HepG2 (cell line): ENCODE data around the gene MDP1. TPM values are rescaled to one million over a fixed set of nuclear protein-coding genes. Genes with fewer than 3 reads are reported as not detected.
A peak's percentile ranks its signal among the peaks of the same experiment; 100 is the strongest.

Experiments
- ARNT ChIP-seq: fragments of 450-650 bp; IDR thresholded peaks from 2 replicates; pipeline ENCODE4 v1.6.1; 2017
- ATF3 ChIP-seq: sonication (generic); formaldehyde crosslinking; IDR thresholded peaks from 2 replicates; pipeline ENCODE4 v1.4.0; 2020; ENCODE audit warnings: missing genetic modification reagents
- BRF2 ChIP-seq: sonication (generic); formaldehyde crosslinking; IDR thresholded peaks from 2 replicates; pipeline ENCODE4 v1.8.1; 2022; ENCODE audit warnings: mild to moderate bottlenecking, missing genetic modification reagents
- EZH2 ChIP-seq: conservative IDR thresholded peaks from 2 replicates; pipeline ENCODE4 v1.6.1; 2012; ENCODE audit warnings: mild to moderate bottlenecking, low read depth, low read length, moderate library complexity
- MLX ChIP-seq: IDR thresholded peaks from 2 replicates; pipeline ENCODE4 v1.6.1; 2016
- MTF2 ChIP-seq: sonication (generic); formaldehyde crosslinking; IDR thresholded peaks from 2 replicates; pipeline ENCODE4 v1.5.0; 2020; ENCODE audit warnings: missing genetic modification reagents, borderline replicate concordance
- REPIN1 ChIP-seq: sonication (generic); formaldehyde crosslinking; IDR thresholded peaks from 2 replicates; pipeline ENCODE4 v1.8.0; 2022; ENCODE audit warnings: missing genetic modification reagents, low read depth, mild to moderate bottlenecking, borderline replicate concordance
- ZNF12 ChIP-seq: sonication (generic); formaldehyde crosslinking; IDR thresholded peaks from 2 replicates; pipeline ENCODE4 v1.5.0; 2020; ENCODE audit warnings: missing genetic modification reagents
- ZNF142 ChIP-seq: sonication (generic); formaldehyde crosslinking; IDR thresholded peaks from 2 replicates; pipeline ENCODE4 v1.4.0; 2020; ENCODE audit warnings: missing genetic modification reagents
- ZNF282 ChIP-seq: fragments of 450-650 bp; IDR thresholded peaks from 2 replicates; pipeline ENCODE4 v1.6.1; 2018; ENCODE audit not compliant: partially characterized antibody
- ZNF354B ChIP-seq: sonication (generic); formaldehyde crosslinking; IDR thresholded peaks from 2 replicates; pipeline ENCODE4 v1.8.0; 2022; ENCODE audit warnings: mild to moderate bottlenecking, missing genetic modification reagents
- ZNF564 ChIP-seq: sonication (generic); formaldehyde crosslinking; IDR thresholded peaks from 2 replicates; pipeline ENCODE4 v1.8.1; 2023; ENCODE audit warnings: mild to moderate bottlenecking, missing genetic modification reagents
- ZNF567 ChIP-seq: sonication (generic); formaldehyde crosslinking; IDR thresholded peaks from 2 replicates; pipeline ENCODE4 v1.8.1; 2023; ENCODE audit warnings: mild to moderate bottlenecking, missing genetic modification reagents, borderline replicate concordance
- ZNF572 ChIP-seq: sonication (generic); formaldehyde crosslinking; IDR thresholded peaks from 2 replicates; pipeline ENCODE4 v1.5.1; 2020; ENCODE audit warnings: mild to moderate bottlenecking, missing genetic modification reagents
- ZNF644 ChIP-seq: IDR thresholded peaks from 2 replicates; pipeline ENCODE4 v1.6.1; 2016; ENCODE audit warnings: low read depth
- ZNF687 ChIP-seq: sonication (generic); formaldehyde crosslinking; IDR thresholded peaks from 2 replicates; pipeline ENCODE4 v1.5.1; 2020; ENCODE audit warnings: mild to moderate bottlenecking, missing genetic modification reagents, moderate library complexity
- ZNF891 ChIP-seq: sonication (generic); formaldehyde crosslinking; IDR thresholded peaks from 2 replicates; pipeline ENCODE4 v1.5.0; 2020; ENCODE audit warnings: mild to moderate bottlenecking, missing genetic modification reagents
- polyA plus RNA-seq, 8 experiments: library from polyadenylated mRNA; depleted of rRNA in 3 of 8; stranded (reverse) in 7 of 8; unstranded in 1 of 8; fragments of >200 nt; fragmentation: Illumina TruSeq in 4 of 8; extraction: Trizol in 4 of 8; gene quantifications; 2 replicates each; pipeline versions ENCODE4 v1.2.1 to v1.2.3, GENCODE V29; 2011 to 2016; ENCODE audit warnings: low read depth in 4 of 8, missing spikeins in 1 of 8, mixed read lengths in 1 of 8; ENCODE audit not compliant: insufficient read depth in 1 of 8
- total RNA-seq, 5 experiments: library from RNA; depleted of rRNA; stranded (reverse); fragments of >200 nt; fragmentation: Illumina TruSeq; extraction: Trizol; gene quantifications; 2 replicates each; pipeline ENCODE4 v1.2.3, GENCODE V29; 2016; ENCODE audit warnings: low read depth in 1 of 5

Gene MDP1
- total and polyA plus RNA-seq, 2 of the 13 experiments (the other 11 are each of a cell fraction or from before 2014, with no cell fraction given) = 44.1 to 48.7 TPM

- no peak for TF ChIP-seq ZNF564 (CRISPR knock-in tag)
- TF ChIP-seq MLX (CRISPR knock-in tag) = peak; percentile 89
- peak; percentile 93 for TF ChIP-seq ATF3 (CRISPR knock-in tag)
- TF ChIP-seq ZNF891 (CRISPR knock-in tag) = peak; percentile 100
- TF ChIP-seq REPIN1 (CRISPR knock-in tag) = peak; percentile 100
- TF ChIP-seq ARNT = no peak
- TF ChIP-seq ZNF282 = no peak
- TF ChIP-seq ZNF142 (CRISPR knock-in tag) = peak; percentile 96
- peak; percentile 98 for TF ChIP-seq ZNF354B (CRISPR knock-in tag)
- peak; percentile 92 for TF ChIP-seq ZNF644 (CRISPR knock-in tag)
- TF ChIP-seq ZNF572 (CRISPR knock-in tag) = 0 out of 2 replicates have a peak, but pooled peaks have one; percentile 48
- TF ChIP-seq EZH2 = no peak
- TF ChIP-seq MTF2 (CRISPR knock-in tag) = 0 out of 2 replicates have a peak, but pooled peaks have one; percentile 82
- TF ChIP-seq ZNF687 (CRISPR knock-in tag) = peak; percentile 98
- TF ChIP-seq ZNF567 (CRISPR knock-in tag) = peak; percentile 100
- TF ChIP-seq ZNF12 (CRISPR knock-in tag) = peak; percentile 91
- peak; percentile 97 for TF ChIP-seq BRF2 (CRISPR knock-in tag)
Observed at GRCh38 chr14:24215495-24216344, at the start of gene MDP1 (continued).
